Measurements from ENCODE around the gene ELAVL4.

ELAVL4 gene

DNA sequence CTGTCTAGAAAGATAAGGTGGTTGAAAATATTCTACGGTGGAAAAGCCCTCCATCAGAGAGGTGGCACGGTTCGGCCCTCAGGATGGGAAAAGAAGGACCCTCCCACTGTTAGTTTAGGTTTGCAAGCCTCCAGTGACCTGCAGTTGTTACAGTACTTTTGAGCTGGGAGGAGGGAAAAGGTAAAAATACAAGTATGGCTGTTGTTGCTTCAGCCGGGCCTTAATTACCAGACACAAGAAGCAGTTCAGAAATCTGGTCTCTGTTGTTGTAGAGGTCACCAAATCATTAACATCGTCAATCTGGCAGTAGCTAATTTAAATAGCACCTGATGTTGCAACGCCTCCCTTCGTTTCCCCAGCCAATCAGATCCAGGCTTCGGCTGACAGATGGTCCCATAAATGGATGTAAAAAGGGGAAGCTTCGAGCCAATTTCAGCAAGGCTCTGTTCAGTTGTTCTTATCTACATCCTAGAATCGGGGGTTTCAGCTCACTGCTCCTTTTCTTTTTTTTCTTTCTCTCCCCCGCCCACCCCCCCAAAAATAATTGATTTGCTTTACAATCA, at the start of gene ELAVL4:
ELAVL4 (plus strand) TSS at position 424 of the 563 bp plus-strand sequence. CDS start 270 bp downstream, outside the sequence.
- no peak for DNase-seq

DNA sequence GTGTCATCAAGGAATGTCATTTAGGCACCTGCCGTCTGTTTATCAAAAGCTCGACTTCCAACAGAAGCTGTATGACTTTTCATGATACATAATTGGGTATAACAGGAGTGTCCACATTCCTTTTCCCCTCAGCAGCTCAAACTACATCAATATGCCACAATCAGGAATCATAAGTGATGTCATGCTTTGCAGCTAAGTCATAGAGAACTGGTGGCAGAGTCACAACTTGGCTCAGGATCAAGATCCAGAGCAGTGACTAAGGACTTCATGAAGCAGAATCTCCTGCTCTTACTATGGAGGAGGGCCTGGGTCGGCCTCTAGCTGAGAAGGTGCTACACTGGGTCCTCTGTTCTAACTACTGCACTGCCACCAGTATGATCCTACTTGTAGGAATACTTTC, 48.4 kb upstream of the ELAVL4 start:
- DNase-seq: no peak

GRCh38 chr1:50066806-50067205, 41.9 kb upstream of the ELAVL4 start:
- DNase-seq: no peak

GRCh38 chr1:50074931-50075330, 33.8 kb upstream of the ELAVL4 start:
- no peak for DNase-seq

DNA sequence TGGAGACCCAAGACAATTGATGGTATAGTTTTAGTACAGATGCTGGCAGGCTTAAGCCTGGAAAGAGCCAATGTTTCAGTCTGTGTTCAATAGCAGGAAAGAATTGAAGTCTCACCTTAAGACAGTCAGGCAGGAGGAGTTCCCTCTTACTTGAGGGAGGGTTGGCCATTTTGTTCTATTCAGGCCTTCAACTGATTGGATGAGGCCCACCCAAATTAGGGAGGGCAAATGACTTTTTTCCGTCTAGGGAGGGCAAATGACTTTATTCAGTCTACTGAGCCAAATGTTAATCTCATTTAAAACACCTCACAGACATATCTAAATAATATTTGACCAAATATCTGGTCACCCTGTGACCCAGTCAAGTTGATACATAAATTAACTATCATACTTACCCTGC, 31.4 kb upstream of the ELAVL4 start:
- DNase-seq: no peak

- DNase-seq: no peak
Measured at GRCh38 chr1:50080904-50081586, 27.7 kb upstream of the ELAVL4 start.

DNA sequence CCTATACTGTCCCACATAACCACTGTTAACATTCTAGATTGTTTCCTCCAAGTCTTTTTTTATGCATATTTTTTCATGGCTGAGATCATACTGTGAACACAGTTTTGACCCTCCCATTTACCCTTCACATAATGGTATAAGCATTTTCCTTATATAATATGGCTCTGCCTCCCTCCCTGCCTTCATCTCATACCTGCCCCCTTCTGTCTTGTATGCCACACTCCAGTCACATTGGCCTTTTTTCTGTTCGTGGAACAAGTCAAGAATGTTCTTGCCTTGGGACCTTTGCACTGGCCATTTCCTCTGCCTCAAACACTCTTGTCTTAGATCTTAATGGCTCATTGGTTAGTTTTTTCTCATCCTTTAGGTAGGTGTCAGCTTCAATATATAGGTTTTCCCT, 24.3 kb upstream of the ELAVL4 start:
- no peak for DNase-seq

GRCh38 chr1:50091068-50091467, 17.7 kb upstream of the ELAVL4 start:
- no peak for DNase-seq

DNA sequence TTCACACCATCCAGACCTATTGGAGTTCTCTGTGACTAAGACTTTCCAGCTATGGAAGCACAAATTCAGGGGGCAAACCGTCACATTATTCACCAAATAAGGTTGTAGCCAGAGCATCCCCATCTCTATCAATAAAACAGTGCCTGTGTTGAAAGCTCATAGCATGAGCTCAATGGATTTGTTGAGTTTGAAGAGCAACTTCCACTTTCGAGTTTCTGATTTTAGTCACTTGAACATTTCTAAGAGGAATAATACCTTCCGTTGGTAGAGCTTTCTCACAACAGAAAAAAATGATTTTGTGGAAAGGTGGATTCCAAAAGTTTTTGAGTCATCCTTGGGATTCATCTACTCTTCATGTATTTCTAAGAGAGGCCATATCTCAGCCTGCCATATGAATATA, 13.0 kb upstream of the ELAVL4 start:
- no peak for DNase-seq

DNA sequence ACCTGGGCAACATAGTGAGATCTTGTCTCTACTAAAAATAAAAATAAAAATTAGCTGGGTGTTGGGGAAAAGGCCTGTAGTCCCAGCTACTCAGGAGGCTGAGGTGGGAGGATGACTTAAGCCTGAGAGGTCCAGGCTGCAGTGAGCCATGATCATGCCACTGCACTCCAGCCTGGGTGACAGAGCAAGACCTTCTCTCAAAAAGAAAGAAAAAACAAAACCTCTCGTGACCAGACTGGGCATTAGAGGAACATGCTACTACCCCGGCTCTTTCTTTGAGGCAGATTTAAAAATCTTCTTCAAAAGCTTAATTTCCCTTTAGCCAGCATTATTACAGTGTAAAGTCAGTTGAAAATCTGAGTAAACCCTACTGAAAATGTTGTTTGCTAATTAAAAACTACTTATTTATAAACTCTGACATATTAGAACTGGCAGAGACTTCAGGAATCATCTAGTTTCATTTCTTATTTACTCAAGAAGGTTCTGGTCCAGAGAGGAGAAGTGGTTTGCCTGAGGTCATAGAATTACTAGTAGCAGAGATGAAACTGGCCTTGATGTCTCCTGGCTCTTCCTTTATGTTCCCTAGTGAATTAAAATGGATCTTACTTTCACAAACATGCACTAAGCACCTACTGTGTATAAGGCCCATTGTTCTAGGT, 11.6 kb upstream of the ELAVL4 start:
- no peak for DNase-seq

- DNase-seq: no peak
Measured at GRCh38 chr1:50097791-50098190, 10.9 kb upstream of the ELAVL4 start.

GRCh38 chr1:50098591-50099021, 10.1 kb upstream of the ELAVL4 start:
- DNase-seq: no peak

- no peak for DNase-seq
Measured at GRCh38 chr1:50099654-50100053, 9.1 kb upstream of the ELAVL4 start.

- DNase-seq: no peak
Measured at GRCh38 chr1:50103615-50104081, 5.1 kb upstream of the ELAVL4 start.

DNA sequence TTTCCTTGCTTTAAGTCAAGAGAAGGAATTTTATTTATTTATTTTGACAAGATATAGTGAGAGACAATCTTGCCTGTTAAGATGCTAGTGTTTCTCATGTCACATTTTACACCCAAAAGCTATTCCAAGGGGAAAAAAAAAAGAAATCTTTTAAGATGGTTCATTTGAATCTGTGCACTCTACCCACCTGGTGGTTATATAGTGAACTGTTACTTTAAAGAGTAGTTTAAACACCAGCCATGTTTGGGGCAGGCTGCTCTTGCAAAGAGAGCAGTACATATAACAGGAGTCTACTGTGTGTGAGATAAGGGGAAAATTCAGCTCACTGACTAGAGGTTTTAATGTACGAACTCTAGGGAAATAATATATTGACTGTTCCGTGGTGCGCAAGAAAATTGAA, 3.3 kb upstream of the ELAVL4 start:
- DNase-seq: no peak

- no peak for DNase-seq
Measured at GRCh38 chr1:50106095-50106761, 2.5 kb upstream of the ELAVL4 start.

DNA sequence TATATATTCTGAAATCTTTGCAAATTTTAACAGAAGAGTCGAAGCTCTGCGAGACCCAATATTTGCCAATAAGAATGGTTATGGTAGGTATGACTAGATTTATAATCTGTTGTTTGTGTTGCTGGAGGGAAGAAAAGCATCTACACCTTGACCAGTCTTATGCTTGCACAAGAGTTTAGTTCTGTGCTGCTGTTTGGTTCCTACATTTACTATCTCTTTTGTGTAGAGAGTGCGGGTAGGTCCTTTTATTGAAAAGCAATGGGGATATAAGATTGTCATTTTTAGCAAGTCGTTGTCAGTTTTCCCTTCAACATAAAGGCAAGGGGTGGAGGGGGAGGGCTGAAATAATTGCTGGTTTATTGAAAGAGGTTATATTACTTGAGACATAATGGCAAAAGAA, 396 bp downstream of the ELAVL4 start:
- DNase-seq: no peak

DNA sequence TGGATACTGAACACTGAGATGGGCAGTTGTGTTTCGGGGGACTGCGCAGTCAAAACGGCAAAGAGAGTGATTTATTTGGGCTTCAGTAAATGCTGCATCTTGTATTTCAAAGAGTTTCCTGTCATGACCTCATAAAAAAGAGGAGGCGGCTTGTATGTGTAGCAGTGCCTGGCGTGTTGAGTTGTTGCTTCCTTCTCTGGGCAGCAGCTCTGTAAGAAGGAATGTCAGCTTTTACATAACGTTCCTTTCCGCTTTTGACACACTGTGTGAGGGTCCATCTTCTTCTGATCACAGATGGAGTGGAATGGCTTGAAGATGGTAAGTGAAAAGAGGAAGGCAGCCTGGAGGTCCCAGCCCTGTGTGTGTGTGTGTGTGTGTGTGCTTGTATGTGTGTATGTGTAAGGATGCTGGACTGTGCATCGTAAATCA, 941 bp downstream of the ELAVL4 start:
- no peak for DNase-seq

DNA sequence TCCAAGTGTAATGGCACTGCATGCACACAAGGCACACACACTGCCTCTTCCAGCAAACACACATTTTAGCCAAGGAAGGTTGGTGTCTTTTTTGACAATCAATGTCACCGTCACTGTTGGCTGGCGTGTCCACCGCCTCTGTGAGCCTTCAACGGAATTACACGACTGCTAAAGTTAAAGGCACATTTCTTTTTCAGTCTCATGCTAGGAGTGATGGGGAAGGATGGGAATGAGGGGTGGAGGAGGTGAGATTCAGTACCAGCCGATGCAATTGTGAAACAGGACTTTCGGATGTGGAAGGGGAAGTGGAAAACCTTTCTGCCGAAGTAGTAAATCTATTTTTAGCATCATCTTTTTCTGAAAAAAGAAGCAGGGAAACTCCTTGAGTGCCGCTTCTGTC, 1.4 kb downstream of the ELAVL4 start:
- no peak for DNase-seq

GRCh38 chr1:50110656-50111055, 1.9 kb downstream of the ELAVL4 start:
- DNase-seq: no peak

DNA sequence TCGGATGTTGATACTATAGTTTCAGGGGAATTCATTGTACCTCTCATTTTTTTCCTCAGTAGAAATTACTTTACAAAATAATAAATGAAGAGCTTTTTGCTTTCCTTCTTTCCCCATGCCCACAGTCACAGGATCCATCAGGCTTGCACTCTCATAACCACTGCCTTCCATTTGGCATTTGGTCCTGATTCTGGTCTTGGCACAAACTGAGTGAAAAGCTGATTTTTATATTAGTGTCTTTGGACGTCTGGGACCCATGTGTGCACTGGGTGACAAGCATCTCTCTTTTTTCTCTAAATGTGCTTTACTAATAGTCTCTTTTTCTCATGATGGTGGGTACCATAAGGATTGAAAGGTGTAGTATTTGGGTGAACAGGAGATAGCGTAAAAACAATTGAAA, 2.8 kb downstream of the ELAVL4 start:
- DNase-seq: no peak

DNA sequence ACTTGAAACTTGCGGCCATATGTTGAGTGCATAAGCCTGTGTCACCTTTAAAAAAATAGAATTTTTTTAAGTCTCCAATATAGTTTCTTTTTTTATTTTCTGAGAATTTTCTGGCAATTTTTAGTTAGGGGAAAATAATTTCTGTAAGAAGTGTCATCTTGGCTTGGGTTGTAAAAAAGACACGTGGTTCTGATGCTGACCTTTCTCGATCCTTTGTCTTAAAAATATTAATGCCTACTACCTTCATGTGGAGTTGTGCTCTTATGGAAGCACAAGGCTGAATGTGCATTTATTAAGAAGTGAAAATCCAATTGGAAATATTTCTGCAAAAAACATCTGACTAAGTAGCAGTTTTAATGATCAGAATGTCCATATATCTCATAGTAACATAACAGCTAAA, 3.5 kb downstream of the ELAVL4 start:
- DNase-seq: no peak

- DNase-seq: no peak
Measured at GRCh38 chr1:50123071-50123470, 14.4 kb downstream of the ELAVL4 start.

Measured in GF-D8 (cell line).